SHP77 (cell line): ENCODE results near the gene GAK.
"Not testable (repeated sequence)": the region's sequence is repeated elsewhere in the genome, so short reads cannot be mapped to it uniquely, and the experiment has no call there.

Source experiments
- DNase-seq, 2 experiments: peaks; one replicate each; lab custom pipeline; 2025; lab: John Stamatoyannopoulos, UW

GAK gene

DNA sequence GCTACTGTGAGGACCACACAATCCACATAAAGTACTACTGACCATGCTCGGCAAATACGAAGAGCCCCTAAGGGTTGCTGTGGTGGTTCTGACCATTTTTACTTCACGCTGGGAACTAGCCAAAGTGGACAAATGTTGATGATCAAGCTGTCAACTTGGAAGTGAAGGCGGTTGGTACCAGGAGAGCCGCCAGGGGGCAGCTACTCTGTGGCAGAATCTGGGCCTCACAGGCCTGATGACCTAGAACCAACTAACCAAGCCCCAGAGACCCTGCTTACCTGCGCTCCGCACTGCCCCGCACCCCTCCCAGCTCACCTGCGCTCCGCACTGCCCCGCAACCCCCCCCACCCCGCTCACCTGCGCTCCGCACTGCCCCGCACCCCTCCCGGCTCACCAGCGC is 5.6 kb downstream of the GAK start:
- DNase-seq = no peak

DNA sequence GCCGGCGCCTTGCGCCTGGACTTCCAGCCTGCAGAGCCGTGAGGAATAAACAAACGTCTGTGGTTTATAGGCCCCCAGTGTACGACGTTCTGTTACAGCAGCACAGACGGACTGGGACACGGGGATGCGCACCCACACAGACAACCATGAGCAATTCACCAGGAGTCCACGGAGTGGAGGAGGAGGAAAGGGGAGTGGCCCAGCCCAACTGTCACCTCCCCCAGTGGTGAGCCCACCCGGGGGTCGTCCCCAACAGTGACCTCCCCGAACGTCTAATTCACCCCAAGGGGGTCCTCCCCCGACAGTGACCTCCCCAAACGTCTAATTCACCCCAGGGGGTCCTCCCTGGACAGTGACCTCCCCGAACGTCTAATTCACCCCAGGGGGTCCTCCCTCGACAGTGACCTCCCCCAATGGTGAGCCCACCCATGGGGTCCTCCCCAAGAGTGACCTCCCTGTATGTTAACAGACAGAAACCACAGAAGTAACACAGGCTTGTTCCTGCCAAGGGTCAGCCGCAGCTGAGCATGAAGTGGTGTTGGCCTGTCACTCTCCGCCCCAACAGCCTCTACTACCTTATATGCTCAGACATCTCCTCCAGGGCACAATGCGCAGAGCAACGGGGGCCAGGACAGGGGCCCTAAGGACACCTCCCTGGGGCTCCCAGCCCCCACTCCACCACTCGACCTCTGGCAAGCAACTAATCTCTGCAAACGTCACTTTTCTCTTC is 6.2 kb downstream of the GAK start:
- no peak for DNase-seq

DNA sequence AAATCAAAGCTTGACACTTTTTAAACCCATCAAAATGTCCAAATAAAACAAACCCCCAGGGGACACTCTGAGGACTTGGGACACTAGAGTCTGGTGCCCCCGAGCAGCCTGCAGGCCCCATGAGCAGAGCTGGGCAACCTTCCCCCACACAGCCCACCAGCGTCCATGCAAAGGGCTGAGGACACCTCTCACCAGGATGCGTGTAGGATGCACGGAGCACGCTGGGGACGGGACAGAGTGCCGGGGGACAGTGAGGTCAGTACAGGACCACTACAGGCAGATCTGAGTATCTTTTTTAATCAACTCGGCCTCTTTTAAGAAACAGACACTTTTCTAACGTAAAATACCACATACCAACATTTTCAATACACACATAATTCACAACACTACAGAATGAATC is 6.9 kb downstream of the GAK start:
- no peak for DNase-seq

DNA sequence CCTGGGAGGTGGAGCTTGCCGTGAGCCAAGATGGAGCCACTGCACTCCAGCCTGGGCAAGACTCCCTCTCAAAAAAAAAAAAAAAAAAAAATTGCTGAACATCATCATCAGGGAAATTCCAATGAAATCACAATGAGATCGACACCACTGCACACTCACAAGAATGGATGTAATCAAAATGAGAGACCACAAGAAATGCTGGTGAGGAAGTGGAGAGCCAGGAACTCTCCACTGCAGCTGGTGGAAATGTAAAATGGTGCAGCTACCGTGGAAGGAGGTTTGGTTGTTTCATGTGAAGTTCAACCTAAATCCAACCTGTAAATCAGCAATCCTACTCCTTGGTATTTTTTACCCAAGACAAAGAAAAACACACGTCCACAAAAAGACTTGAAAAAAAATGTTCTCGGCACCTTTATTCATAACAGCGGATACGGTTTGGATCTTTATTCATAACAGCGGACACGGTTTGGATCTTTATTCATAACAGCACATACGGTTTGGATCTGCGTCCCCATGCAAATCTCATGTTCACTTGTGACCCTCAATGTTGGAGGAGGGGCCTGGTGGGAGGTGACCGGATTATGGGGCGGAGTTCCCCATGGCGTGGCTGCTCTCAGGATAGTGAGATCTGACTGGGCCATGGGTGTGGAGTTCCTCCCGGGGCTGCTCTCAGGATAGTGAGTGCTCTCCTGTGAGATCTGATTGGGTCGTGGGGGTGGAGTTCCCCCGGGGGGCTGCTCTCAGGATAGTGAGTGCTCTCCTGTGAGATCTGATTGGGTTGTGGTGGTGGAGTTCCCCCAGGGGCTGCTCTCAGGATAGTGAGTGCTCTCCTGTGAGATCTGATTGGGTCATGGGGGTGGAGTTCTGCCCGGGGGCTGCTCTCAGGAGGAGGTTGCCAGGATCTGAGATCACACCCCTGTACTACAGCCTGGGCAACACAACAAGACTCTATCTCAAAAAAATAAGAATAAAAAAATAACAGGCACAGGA is 7.7 kb downstream of the GAK start:
- no peak for DNase-seq

DNA sequence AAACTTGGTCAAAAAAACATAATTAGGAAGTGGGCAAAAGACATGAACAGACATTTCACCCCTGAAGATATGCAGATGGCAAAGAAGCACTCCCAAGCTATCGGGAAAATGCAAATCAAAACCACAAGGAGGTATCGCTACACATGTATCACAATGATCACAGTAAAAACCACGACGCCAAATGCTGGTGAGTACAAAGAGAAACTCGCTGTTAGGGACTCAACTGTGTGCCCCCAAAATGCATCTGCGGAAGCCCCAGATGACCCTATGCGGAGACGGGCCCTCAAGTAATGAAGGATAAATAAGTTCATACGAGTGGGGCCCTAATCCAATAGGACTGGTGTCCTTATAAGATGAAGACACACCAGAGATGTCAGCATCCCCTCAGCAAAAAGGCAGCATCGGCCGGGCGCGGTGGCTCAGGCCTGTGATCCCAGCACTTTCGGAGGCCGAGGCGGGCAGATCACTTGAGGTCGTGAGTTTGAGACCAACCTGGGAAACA is 10.2 kb downstream of the GAK start:
- DNase-seq = no peak

DNA sequence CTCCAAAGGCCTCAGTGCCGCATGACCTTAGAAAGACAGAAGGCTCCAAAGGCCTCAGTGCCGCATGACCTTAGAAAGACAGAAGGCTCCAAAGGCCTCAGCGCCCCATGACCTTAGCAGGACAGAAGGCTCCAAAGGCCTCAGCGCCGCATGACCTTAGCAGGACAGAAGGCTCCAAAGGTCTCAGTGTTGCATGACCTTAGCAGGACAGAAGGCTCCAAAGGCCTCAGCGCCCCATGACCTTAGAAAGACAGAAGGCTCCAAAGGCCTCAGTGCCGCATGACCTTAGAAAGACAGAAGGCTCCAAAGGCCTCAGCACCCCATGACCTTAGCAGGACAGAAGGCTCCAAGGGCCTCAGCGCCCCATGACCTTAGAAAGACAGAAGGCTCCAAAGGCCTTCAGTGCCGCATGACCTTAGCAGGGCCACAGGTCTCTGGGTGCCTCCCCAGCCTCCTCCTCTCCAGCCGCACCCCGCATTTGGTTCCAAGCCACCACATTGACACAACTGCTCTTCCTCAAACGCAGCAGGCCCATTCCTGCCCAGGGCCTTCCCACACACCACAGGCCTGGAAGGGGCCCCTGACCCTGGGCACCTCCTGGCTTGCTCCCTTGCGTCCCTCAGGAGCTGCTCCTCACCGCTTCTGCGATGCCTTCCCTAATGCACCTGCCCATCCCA is 13.0 kb downstream of the GAK start:
- DNase-seq = not testable (repeated sequence)

DNA sequence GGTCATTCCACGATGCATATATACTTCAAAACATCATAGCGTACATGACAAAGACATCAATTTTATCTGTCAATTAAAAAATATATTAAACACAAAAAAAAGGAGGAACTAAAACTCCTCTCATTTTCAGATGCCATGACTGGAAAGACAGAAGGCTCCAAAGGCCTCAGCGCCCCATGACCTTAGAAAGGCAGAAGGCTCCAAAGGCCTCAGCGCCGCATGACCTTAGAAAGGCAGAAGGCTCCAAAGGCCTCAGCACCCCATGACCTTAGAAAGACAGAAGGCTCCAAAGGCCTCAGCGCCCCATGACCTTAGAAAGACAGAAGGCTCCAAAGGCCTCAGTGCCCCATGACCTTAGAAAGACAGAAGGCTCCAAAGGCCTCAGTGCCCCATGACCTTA is 13.5 kb downstream of the GAK start:
- not testable (repeated sequence) for DNase-seq

DNA sequence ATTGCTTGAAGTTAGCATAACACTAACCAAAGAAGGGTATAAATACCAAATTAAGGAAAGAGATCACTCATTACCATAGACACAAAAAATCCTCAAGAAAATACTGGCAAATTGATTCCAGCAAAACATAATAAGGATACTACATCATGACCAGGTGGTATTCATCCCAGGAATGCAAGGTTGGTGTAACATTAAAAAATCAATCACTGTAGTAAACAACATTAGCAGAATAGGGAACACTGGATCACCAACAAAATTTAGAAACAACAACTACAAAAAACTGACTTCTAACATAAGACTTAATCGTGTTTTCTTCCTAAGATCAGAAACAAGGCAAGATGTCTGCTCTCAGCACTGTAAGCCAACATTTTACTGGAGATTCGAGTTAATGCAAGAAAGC is 14.1 kb downstream of the GAK start:
- no peak for DNase-seq

DNA sequence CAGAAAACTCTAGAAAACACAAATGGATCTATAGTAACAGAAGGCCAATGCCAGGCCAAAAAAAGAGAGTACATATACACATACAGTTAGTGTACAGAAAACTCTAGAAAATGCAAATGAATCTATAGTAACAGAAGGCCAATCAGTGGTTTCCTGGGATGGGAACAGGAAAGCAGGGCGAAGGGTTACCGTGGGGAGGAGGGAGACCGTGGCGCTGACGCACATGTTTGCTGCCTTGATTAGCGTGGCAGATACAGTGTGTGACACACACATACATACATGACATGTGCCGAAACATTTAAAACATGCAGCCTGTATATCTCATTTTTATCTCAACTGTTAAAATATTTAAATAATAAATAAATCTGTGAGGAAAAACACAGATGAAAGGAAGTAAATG is 14.7 kb downstream of the GAK start:
- no peak for DNase-seq

DNA sequence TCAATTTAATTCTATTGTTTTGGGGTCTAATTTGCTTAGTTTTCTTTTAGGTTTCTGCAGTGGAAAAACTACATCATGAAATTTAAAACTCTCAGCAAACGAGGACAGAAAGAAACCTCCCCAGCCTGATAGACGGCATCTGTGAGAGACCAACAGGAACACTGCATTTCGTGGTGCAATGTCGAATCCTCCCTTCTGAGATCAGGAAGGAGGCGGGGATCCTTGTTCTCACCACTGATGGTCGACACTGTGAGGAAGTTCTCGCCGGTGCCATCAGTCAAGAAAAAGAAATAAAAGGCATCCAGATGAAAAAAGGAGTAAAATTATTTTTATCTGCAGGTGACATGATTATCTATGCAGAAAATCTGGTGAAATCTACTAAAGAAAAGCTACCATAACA is 16.5 kb downstream of the GAK start:
- no peak for DNase-seq

DNA sequence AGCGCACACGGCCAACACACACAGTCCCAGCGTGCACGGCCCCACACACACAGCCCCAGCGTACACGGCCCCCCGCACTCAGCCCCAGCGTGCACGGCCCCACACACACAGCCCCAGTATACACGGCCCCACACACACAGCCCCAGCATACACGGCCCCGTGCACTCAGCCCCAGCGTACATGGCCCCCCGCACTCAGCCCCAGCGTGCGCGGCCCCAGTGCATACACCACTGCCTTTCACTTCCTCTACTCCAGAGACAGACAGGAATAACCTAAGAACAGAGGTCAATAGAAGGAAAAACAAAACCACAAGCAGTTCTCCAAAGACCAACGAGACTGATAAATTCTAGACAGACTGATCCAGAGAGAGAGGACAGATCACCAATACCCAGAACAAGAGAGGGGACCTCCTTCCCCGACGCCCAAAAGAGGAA is 17.1 kb downstream of the GAK start:
- no peak for DNase-seq

DNA sequence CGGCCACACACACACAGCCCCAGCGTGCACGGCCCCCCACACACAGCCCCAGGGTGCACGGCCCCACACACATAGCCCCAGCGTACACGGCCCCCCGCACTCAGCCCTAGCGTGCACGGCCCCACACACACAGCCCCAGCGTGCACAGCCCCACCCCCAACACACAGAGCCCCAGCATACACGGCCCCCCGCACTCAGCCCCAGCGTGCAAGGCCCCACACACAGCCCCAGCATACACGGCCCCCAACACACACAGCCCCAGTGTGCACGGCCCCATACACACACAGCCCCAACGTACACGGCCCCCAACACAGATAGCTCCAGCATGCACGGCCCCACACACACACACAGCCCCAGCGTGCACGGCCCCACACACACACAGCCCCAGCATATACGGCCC is 17.6 kb downstream of the GAK start:
- DNase-seq = no peak

DNA sequence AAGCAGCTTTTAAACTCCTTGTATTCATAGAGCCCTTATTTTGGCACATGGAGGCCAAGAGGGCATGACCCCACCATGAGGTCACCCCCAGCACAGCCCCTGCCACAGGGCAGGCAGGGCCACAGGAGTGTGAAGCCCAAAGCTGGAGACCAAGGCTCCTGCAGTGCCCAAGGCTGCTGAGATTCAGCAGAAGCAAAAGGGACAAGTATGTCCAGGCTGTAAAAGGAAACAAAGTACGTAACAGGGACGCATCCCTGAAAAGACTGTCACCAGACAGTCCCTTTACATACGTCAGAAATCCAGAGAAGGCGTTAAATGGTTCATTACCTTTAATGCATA is 18.9 kb downstream of the GAK start:
- DNase-seq = no peak

DNA sequence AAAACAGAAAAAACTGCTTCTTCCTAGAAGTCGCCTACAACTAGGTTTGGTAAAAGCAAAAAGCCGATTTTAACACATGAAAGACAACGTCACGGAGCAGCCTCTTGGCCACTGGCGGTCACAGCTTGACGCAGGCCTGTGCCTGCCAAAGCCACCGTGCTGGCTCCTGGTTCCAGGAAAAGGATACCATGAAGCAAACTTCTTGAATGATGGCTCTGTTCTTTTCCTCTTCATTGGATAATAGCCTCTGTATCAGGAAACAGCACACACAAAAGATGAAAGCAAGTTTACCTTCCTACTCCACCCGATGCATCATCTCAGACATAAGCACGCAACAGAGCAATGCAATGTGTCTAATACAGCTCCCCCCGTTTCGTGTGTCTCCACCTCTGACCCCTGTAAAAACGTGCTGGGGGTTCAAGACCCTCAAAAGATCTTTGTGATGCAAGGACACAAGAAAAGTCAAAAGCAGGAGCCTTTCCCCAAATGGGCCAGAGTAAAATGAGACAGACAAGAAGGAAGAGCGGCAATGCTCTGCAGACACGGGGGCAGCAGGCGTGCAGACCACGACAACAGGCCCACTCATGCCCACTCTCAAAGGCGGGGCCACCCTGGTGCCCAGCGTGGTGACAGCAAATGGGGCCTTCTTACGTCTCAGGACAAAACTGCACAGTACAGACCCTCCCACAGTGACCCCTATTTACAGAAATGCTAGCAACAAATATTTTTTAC is 19.4 kb downstream of the GAK start:
- no peak for DNase-seq

DNA sequence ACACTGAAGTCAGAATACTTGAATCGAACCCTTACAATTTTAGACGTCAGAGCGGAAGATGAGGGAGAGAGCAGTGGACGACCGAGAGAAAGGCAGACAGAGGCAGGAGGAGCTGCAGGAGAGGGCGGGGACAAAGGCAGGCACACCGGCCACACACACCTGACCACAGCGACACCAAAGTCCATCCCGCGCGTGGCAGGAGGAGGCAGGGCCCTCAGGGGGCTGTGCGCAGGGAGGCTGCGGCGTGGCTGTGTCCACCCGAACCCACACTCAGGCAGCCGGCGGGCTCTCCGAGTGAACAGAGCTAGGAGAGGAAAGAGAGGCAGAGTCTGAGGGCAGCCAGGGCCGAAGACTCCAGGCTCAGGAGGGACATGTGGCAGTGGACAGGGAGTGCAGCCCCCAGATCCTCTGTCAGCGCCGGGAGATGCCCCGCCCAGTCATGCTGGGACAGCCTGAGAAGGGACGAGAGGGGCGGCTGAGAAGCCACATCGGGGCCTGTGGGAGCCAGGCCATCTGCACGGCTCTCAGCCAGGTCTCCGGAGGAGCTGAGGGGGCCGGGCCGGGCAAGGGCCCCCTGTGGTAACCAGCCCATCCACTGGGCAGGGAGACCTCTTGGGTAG is 20.1 kb downstream of the GAK start:
- no peak for DNase-seq

DNA sequence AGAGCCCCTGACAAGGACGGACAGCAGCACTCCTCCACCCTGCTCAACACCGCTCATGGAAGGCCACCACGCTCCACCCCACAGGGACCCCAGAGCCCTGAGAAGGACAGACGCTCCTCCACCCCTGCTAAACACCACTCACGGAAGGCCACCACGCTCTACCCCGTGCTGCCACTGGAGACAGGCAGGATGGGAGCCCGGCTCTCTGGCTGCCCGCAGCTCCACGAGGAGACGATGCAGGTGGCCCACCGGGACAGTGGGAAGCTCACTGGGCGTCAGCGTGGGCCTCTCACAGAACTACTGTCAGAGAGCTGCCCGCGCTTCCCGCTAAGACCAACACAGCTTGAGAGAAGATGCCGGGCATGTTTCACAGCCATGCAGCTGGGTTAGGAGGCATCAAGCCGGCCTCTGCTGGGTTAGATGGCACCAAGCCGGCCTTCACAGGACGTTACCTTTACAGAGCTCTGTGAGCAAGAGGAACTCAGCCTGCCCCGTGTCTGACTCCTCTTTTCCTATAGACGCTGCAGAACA is 20.8 kb downstream of the GAK start:
- no peak for DNase-seq

DNA sequence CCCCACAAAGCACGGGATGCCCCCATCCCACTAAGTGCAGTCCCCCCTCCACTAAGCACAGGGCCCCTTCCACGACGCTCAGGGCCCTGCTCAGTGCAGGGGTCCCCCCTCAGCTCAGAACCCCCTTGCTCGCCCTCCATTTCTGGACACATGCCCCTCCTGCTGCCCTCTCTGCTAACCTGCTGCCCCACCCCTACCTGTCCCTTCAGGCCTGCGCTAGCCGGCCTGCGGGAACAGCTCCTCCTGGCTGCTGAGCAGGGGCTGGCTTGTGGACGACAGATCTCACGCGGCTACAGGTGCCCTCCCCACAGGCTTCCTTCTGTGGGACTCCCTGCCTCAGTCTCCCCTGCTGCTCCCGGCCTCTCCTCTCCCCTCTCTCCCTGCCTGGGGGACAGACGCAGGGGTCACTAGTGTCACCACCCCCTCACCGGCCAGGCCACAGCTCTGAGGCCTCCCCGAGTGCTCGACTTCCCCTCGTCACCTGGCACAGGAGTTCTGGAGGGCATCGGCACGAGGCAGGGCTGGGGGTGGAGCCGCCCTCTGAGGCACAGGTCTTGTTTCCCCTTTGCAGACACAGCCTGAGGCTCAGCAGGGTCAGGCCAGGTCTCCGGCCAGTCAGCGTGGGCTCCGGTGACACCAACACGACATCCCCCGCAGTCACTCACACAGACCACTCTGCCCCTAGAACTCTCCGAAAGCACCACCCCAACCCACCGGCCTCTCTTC is 21.6 kb downstream of the GAK start:
- no peak for DNase-seq

DNA sequence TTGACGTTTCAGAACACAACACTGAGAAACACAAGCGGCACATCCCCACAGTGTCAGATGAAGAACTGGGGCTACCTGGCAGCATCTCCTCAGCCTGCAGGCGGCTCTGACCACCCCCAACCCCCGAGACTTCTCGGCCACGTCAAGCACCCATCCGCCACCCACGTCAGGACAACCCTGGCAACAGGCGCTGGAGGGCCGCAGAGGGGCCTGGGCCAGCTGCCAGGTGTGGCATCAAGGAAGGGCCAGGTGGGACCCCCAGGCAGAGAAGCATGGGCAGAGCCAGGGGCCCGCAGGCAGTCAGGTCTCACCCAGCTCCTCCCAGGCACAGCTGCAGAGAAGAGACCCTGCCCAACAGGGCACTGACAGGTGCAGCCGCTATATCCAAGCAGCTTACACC is 22.3 kb downstream of the GAK start:
- DNase-seq = no peak

DNA sequence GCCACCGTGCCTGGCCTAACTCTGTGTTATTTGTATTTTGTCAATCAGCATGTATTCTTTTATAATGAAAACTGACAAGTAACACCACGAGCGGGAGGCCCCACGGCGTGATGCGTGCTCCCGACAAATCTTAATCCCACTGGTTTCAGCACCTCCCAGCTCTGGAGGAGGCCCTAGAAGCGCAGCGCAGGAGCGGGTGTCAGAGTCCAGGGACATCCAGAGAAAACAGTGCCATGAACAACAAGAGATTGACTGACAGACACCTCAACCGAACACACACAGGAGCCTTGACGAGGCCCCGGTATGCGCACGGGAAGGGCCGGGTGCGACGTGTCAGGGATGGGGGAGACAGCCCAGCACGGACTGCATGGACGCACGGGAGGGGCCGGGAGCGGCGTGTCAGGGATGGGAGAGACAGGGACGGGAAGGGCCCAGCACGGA is 23.0 kb downstream of the GAK start:
- DNase-seq = no peak

DNA sequence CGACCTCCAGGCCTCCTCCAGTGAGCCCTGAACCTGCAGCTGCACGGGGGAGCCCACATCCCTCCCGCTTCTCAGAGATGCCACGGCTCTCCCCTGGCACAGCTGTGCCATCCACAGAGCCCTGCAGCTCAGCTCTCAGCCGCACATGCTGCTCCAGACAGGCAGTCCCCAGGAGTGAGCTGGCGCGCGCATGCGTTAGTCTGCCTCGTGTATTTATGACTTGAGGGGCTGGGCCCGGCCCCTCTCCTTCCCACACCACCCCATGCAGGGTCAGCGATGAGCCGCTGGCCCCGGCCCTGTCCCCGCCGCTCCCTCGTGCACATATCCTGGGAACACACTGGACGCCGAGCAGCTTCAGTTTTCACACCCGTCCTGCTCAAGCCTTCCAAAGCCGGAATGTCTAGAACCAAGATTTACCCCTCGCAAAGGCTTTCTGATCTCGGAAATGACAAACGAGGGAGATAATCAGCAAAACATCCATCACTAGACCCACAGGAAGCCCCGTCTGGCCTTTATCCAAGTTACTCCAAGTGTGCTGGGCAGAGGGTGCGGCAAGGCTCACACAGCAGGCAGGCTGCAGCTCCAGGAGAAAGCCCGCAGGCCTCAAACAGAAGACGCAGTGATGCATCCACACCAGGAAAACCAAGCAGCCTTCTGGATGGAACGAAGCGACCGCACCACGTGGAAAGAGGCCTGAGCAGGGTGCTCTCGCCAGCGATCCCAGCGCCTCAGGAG is 24.3 kb downstream of the GAK start:
- no peak for DNase-seq
